ENCODE data around the gene ACAP2.

- TF ChIP-seq, protein P1, sequence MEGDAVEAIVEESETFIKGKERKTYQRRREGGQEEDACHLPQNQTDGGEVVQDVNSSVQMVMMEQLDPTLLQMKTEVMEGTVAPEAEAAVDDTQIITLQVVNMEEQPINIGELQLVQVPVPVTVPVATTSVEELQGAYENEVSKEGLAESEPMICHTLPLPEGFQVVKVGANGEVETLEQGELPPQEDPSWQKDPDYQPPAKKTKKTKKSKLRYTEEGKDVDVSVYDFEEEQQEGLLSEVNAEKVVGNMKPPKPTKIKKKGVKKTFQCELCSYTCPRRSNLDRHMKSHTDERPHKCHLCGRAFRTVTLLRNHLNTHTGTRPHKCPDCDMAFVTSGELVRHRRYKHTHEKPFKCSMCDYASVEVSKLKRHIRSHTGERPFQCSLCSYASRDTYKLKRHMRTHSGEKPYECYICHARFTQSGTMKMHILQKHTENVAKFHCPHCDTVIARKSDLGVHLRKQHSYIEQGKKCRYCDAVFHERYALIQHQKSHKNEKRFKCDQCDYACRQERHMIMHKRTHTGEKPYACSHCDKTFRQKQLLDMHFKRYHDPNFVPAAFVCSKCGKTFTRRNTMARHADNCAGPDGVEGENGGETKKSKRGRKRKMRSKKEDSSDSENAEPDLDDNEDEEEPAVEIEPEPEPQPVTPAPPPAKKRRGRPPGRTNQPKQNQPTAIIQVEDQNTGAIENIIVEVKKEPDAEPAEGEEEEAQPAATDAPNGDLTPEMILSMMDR (IDR thresholded peaks at IDR 0.05; ENCODE audit: poor library complexity, severe bottlenecking), result no peak
- TF ChIP-seq TAF1 (IDR thresholded peaks at IDR 0.05; ENCODE audit: low read depth) (no peak), POLR2AphosphoS5 (IDR thresholded peaks at IDR 0.05) (no peak), RAD21 (conservative IDR thresholded peaks at IDR 0.05) (no peak), MXI1 (conservative IDR thresholded peaks at IDR 0.05; ENCODE audit: poor library complexity, severe bottlenecking) (no peak), EZH2 (IDR thresholded peaks at IDR 0.05; ENCODE audit: borderline replicate concordance, insufficient read depth, low read length, poor library complexity, severe bottlenecking) (no peak), EP300 (conservative IDR thresholded peaks at IDR 0.05; ENCODE audit: poor library complexity, severe bottlenecking) (no peak), REST (IDR thresholded peaks at IDR 0.05; ENCODE audit: borderline replicate concordance) (no peak), SMC3 (conservative IDR thresholded peaks at IDR 0.05; ENCODE audit: poor library complexity) (no peak)
These were observed 19.0 kb downstream of the ACAP2 start for GRCh38 chr3:195423818-195424217.
